Measurements from ENCODE around the gene SPIRE1. TPM values are rescaled to one million over a fixed set of nuclear protein-coding genes. Genes with fewer than 3 reads are reported as not detected.
"Not testable (repeated sequence)": the region's sequence is repeated elsewhere in the genome, so short reads cannot be mapped to it uniquely, and the experiment has no call there.

Gene SPIRE1
- total RNA-seq, 6 donors from 2014 or later, result 33.9 to 76.7 (median 59.6) TPM

GRCh38 chr18:12420821-12421421, 237.0 kb downstream of the SPIRE1 start:
- Histone ChIP-seq H3K36me3 (no peaks in the 10 kb centered on the region), H3K27ac (no peak overlapping the region), H3K9me3 (no peaks in the 10 kb centered on the region), H3K27me3 (no peaks in the 10 kb centered on the region), H3K4me1 (peaks cover 8 to 21% (median 15%) of the 10 kb centered on the region in 4 donors), H3K4me3 (peak overlapping the region in 2 of 4 donors; percentile 57 to 62)
- WGBS, 2 donors, result 45 to 92% methylated on average over 10 to 22 of the region's 27 CpGs
- TF ChIP-seq POLR2A (IDR thresholded peaks at IDR 0.05) (no peak), POLR2AphosphoS5 (IDR thresholded peaks at IDR 0.05) (no peak), EP300 (IDR thresholded peaks at IDR 0.05) (no peak), CTCF (IDR thresholded peaks at IDR 0.05) (no peak)
- DNase-seq (peak in 1 of 2 donors; percentile 73), ATAC-seq (ENCODE audit: low FRiP score in 2 of 2) (no peak)

GRCh38 chr18:12417687-12418086, 240.2 kb downstream of the SPIRE1 start:
- Histone ChIP-seq H3K27me3 (no peaks in the 10 kb centered on the region), H3K4me3 (no peak overlapping the region), H3K4me1 (peaks cover 10 to 29% (median 22%) of the 10 kb centered on the region in 4 donors), H3K36me3 (no peaks in the 10 kb centered on the region), H3K27ac (no peak overlapping the region), H3K9me3 (no peaks in the 10 kb centered on the region)
- WGBS, 2 donors, result 89 to 93% methylated on average over 4 of the region's 4 CpGs
- DNase-seq (no peak), ATAC-seq (ENCODE audit: low FRiP score in 2 of 2) (no peak)
- no peak for TF ChIP-seq POLR2AphosphoS5 (IDR thresholded peaks at IDR 0.05)

- Histone ChIP-seq H3K36me3 (no peaks in the 10 kb centered on the region), H3K27ac (peak overlapping the region; percentile 12 to 62 (median 37))
- TF ChIP-seq POLR2AphosphoS5 (IDR thresholded peaks at IDR 0.05) (no peak), POLR2A (IDR thresholded peaks at IDR 0.05) (no peak), CTCF (IDR thresholded peaks at IDR 0.05) (no peak), EP300 (IDR thresholded peaks at IDR 0.05) (no peak)
Observed at GRCh38 chr18:12416098-12416729, 241.7 kb downstream of the SPIRE1 start.

GRCh38 chr18:12411456-12411855, 246.5 kb downstream of the SPIRE1 start:
- Histone ChIP-seq H3K27me3 (no peaks in the 10 kb centered on the region), H3K4me3 (no peak overlapping the region), H3K9me3 (no peaks in the 10 kb centered on the region), H3K4me1 (peaks cover 19 to 47% (median 28%) of the 10 kb centered on the region in 4 donors), H3K27ac (no peak overlapping the region), H3K36me3 (no peaks in the 10 kb centered on the region)
- 95 to 97% methylated on average over 3 of the region's 3 CpGs for WGBS, 2 donors
- no peak for DNase-seq
- ATAC-seq (ENCODE audit: low FRiP score in 2 of 2), result no peak
- TF ChIP-seq CTCF (IDR thresholded peaks at IDR 0.05), result no peak
- TF ChIP-seq POLR2A (IDR thresholded peaks at IDR 0.05), result no peak
- no peak for TF ChIP-seq EP300 (IDR thresholded peaks at IDR 0.05)
- TF ChIP-seq POLR2AphosphoS5 (IDR thresholded peaks at IDR 0.05), result no peak

More at GRCh38 chr18:12416098-12416729, 241.7 kb downstream of the SPIRE1 start:
- no peaks in the 10 kb centered on the region for H3K27me3 ChIP-seq
- DNase-seq, result no peak
- no peaks in the 10 kb centered on the region for H3K9me3 ChIP-seq
- ATAC-seq (ENCODE audit: low FRiP score in 2 of 2), result no peak
- peaks cover 10 to 29% (median 22%) of the 10 kb centered on the region in 4 donors for H3K4me1 ChIP-seq
- no peak overlapping the region for H3K4me3 ChIP-seq
- WGBS, 2 donors, result 65 to 81% methylated on average over 5 of the region's 5 CpGs

- H3K27me3 ChIP-seq; ATAC-seq (ENCODE audit: low FRiP score in 2 of 2); H3K36me3 ChIP-seq; H3K4me3 ChIP-seq; H3K9me3 ChIP-seq: not testable (repeated sequence)
- H3K4me1 ChIP-seq, result peaks cover 16 to 44% (median 25%) of the 10 kb centered on the region in 4 donors
- peak in 1 of 4 donors; percentile 13 for TF ChIP-seq EP300 (IDR thresholded peaks at IDR 0.05)
- WGBS, 2 donors, result 66 to 67% methylated on average over 9 of the region's 9 CpGs
- H3K27ac ChIP-seq, result peak overlapping the region in 1 of 4 donors; percentile 59
- peak in 1 of 2 donors; percentile 34 for DNase-seq
Observed at GRCh38 chr18:12410747-12411146, 247.2 kb downstream of the SPIRE1 start.
